ENCODE data around the gene EPS8.

- TF ChIP-seq POLR2A (IDR thresholded peaks at IDR 0.05): no peak
- TF ChIP-seq, protein P1, sequence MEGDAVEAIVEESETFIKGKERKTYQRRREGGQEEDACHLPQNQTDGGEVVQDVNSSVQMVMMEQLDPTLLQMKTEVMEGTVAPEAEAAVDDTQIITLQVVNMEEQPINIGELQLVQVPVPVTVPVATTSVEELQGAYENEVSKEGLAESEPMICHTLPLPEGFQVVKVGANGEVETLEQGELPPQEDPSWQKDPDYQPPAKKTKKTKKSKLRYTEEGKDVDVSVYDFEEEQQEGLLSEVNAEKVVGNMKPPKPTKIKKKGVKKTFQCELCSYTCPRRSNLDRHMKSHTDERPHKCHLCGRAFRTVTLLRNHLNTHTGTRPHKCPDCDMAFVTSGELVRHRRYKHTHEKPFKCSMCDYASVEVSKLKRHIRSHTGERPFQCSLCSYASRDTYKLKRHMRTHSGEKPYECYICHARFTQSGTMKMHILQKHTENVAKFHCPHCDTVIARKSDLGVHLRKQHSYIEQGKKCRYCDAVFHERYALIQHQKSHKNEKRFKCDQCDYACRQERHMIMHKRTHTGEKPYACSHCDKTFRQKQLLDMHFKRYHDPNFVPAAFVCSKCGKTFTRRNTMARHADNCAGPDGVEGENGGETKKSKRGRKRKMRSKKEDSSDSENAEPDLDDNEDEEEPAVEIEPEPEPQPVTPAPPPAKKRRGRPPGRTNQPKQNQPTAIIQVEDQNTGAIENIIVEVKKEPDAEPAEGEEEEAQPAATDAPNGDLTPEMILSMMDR (IDR thresholded peaks at IDR 0.05): no peak
- TF ChIP-seq EP300 (IDR thresholded peaks at IDR 0.05): no peak
Measured at GRCh38 chr12:15712160-15712559, 77.0 kb downstream of the EPS8 start.

Measured in sigmoid colon (tissue), 4 donors.